Activated CD4-positive, alpha-beta T cell treated with anti-CD3 and anti-CD28 coated beads, Interleukin-2, amount 50 U/mL, for 1 hour (primary cell): ENCODE data around the gene CCDC28B.
A peak's percentile ranks its signal among the peaks of the same experiment; 100 is the strongest.

Experiments used
- DNase-seq: peaks from one replicate; pipeline ENCODE4 v3.0.0-alpha.2; 2020

The CCDC28B gene

GRCh38 chr1:32195531-32195930, 4.9 kb upstream of the CCDC28B start:
- DNase-seq, result no peak

DNA sequence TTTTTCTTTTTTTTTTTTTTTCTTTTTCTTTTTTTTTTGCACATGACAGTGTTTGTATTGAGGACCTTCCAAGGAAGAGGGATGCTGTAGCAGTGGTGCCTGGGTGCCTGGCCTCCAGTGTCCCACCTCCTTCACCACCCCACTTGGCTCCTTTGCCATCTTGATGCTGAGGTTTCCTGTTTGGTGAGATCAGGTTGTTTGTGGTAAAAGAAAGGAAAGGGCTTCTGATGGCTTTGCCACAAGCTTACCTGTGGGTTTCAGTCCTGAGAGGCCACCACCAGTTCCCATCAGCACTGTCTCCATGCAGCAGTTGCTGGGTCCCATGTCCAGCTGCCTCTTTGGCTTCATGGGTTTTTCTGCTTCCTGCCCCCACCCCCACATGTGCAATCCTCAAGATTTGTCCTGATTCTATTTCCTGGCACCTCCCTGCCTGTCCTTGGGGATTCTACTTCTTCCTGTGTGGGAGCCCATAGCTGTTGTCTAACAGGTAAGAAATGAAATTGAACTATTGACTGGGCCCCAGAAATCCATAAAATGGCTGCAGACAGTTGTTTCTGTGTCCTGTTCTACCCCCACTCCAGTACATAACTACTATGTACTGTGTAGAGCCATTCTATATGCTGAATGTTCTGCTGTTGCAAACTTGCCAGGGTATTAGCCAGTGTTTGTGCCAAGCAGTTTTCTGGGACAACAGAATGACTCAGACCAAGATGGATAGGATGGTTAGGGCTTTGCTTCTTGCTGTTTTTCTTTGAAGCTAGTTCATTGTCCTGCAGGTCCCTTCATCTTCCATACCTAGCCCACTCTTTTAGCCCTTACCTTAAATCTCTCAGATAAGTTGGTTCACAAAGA, 4.2 kb upstream of the CCDC28B start:
- no peak for DNase-seq

GRCh38 chr1:32197074-32197473, 3.3 kb upstream of the CCDC28B start:
- no peak for DNase-seq

- DNase-seq, result no peak
These were observed 2.6 kb upstream of the CCDC28B start for GRCh38 chr1:32197837-32198236.

DNA sequence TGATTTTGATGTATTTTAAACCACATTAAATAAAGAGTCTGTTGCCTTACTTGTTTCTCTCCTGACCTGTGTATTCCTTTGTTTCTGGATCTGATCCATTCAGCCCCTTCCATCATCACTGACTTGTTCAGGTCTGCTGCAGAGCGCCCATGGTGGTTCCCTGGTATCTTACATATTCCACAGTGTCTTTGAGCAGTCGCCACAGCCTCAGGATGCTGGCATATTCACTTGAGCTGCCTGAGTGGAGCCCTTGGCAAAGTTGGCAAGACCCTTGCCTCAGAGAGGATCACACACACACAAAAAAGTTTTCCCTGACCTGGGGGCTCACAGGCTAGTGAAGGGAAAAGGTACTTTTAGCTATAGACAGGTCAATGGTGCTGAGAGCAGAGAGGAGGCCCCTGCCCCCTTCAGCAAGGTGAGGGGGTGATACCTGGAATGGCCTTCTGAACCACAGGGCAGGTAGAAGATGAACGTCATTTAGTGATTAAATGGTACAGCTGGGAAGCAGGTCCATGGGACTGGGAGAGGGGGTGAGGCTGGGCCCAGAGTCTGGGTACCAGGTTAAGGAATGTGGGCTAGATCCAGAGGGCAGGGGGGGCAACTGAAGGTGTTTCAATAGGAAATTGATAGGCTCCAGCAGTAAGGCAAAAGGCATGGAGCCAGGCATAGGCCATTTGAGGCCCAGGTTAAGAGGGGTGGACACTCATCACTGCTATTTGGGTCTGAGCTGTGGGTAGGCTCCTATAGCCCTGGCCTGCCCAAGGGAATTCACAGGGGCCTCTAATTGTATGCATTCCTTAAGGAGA, 2.0 kb upstream of the CCDC28B start:
- DNase-seq, result no peak

DNA sequence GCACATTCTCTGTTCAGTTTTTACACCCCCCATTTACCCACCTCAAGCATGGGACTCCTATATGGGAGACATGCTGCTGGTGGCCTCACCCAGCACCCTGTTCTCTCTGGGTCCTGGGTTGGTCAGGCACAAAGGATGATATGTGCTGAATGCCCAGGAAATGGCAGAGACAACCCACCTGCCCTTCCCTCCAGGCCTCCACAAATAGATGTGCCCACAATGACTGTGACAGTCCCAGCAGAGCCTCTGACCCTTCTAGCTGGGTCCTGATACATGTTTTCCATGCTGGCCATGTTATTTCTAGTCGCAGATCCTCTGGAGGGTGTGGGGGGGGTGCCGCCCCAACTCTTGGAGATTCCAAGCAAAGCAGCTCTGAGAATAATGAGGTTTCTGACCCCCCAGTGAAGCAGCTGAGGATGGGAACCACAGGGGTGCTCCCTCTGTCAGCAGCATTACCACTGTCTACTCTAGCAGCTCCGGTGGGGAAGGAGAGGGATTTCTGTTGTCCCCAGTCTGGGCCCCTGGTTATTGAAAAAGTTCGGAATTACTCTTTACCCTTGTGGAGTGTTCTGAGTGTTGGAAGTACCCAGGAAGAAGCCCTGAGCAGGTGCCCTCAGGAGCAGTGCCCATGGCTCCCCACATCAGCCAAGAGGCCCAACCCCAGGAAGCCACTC, 1.2 kb upstream of the CCDC28B start:
- no peak for DNase-seq

DNA sequence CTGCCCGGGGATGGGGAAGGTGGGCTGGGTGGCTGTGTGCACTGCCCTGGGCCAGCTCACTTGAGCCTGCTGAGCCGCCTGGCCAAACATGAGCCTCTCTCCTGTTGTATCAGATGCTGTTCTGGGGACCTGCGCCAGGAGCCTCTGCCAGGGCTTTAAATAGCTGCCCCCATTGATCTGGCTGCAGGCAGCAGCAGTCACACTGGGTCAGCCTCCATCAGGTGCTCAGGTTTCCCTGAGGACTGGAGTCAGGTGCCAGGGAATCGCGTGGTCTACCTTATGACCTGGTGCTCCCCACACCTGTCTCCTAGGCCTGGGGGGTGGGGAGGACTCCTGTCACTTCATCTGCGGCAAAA, 700 bp upstream of the CCDC28B start:
- DNase-seq, result no peak

DNA sequence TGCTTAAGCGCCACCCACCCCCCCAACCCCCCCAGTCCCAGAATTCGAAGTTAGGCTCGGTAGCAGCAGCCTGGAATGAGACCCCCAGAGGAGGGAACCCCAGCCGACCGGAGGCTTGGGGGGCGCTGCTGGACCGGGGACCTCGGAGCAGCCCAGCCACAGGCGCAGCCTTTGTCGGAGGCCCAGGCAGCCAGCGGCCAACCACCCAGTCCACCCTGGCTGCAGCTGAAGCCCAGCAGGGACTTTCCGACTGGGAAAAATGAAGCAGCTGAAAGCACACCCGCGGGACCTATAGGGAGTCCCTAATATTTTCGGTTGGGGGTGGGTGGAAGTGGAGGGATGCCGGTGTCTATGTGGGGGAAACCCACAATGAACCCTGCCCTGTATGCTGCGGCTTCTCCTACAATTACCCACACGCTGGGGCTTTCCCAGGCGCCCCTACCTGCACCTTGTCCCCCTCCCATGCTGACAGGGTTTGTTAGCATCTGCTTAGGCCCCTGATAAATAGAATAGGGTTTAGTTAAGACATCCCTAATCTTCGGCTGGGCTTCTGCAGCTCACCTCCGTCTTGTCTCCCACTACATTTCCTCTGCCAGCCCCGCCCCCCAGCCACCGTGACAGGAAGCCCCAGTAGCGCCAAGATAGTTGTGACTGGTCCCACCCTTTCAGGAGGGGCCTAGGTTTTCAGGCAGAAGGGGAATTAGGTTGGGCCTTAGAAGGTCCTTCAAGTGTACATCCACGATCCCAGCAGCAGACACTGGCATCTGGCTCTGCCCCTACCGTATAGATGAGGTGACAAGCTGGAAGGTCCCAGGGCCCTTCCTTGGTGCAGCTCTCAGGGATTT, 838 bp downstream of the CCDC28B start:
- DNase-seq, result peak; percentile 71

GRCh38 chr1:32204943-32205361, 4.6 kb downstream of the CCDC28B start:
- no peak for DNase-seq

GRCh38 chr1:32205401-32206370, 5.3 kb downstream of the CCDC28B start, which contains the start of gene IQCC:
Gene IQCC, plus strand, starts transcription at chr1:32205671. Its CDS starts 11 bp downstream, at chr1:32205682.
- peak; percentile 83 for DNase-seq

DNA sequence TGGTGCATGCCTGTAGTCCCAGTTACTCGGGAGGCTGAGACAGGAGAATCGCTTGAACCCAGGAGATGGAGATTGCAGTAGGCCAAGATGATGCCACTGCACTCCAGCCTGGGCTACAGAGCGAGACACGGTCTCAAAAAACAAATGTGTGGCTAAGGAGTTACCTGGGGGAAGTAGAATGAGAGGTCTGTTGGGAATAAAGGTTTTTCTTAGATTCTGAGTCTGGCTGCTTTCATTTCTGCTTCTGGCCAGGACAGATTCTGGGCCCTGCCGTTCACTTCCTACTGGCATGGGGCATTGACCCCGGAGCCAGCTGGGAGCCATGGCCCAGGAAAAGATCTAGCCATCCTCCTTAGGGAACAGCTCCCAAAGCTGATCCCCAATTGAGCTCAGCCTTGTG, 8.1 kb downstream of the CCDC28B start:
- no peak for DNase-seq

DNA sequence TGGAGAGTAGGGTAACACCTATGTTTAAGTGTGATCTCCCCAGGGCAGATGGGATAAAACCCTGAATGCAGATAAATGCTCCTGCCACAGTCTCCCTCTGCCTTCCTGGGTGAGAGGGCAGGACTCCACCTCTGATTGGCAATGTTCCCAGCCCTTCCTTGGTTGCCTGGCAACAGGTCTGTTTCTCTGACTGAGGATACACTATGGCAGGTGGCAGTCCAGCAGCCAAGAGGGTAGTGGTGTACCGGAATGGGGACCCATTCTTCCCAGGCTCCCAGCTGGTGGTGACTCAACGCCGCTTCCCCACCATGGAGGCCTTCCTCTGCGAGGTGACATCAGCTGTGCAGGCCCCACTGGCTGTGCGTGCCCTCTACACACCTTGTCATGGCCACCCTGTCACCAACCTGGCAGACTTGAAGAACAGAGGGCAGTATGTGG, 8.5 kb downstream of the CCDC28B start, which contains the start of gene DCDC2B:
DCDC2B (plus strand) TSS at position 199 of the 438 bp plus-strand sequence; CDS start at position 204, 5 bp downstream.
- DNase-seq, result no peak

GRCh38 chr1:32215629-32216480, 15.5 kb downstream of the CCDC28B start:
- peak; percentile 61 for DNase-seq

GRCh38 chr1:32216566-32216965, 16.2 kb downstream of the CCDC28B start:
- no peak for DNase-seq

GRCh38 chr1:32219022-32219421, 18.6 kb downstream of the CCDC28B start:
- DNase-seq, result no peak

- no peak for DNase-seq
These were observed 20.6 kb downstream of the CCDC28B start for GRCh38 chr1:32220746-32221580.

- DNase-seq, result no peak
These were observed 21.2 kb downstream of the CCDC28B start for GRCh38 chr1:32221581-32221979.

GRCh38 chr1:32221980-32222755, 21.8 kb downstream of the CCDC28B start, which contains the start of the genes EIF3I and TMEM234:
Gene EIF3I, plus strand, starts transcription at chr1:32222407. Its CDS starts 35 bp downstream, at chr1:32222442.
Gene TMEM234, minus strand, starts transcription at chr1:32222353. Its CDS starts 31 bp downstream, at chr1:32222322.
- peak; percentile 88 for DNase-seq
